HK-2 (cell line): ENCODE results near the gene TXNRD2.
"Not testable (repeated sequence)": the region's sequence is repeated elsewhere in the genome, so short reads cannot be mapped to it uniquely, and the experiment has no call there.

Experiments used
- DNase-seq: peaks from one replicate; pipeline ENCODE4 v3.0.0-alpha.2; 2018; ENCODE audit not compliant: unreplicated experiment

The TXNRD2 gene

GRCh38 chr22:19846620-19847344 lies 94.8 kb downstream of the TXNRD2 start:
- DNase-seq = no peak

DNA sequence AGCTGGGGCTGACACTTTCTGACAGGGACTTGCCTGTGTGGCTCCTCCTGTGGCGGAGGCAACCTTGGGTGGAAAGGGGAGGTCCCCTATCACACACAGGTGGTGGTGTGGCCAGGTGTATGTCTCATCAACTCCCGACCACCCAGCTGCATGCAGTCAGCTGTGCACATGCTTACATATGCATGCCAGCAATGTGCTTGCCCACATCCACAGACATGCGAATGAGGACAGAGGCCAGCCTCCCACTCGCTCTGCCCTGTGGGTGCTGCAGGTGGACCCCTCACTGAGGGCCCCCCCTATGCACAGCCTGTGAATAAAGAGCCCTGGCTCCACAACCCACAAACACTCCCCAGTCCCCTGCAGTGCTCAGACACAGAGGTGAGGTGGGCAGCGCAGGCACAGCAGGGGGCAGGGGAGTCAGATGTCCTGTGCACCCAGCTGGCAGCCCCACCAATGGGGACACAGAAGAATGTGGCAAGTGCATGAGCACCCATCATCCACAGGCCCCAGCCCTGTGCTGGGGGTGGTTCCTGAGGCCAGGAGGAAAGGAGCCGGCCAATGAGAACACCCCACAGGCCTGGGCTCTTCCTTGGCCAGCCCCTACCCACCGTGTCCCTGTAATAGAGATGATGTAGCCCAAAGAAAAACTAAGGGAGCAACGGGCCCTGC lies 96.4 kb downstream of the TXNRD2 start:
- DNase-seq = no peak

- DNase-seq = no peak
Observed at GRCh38 chr22:19844377-19845053, 97.1 kb downstream of the TXNRD2 start.

DNA sequence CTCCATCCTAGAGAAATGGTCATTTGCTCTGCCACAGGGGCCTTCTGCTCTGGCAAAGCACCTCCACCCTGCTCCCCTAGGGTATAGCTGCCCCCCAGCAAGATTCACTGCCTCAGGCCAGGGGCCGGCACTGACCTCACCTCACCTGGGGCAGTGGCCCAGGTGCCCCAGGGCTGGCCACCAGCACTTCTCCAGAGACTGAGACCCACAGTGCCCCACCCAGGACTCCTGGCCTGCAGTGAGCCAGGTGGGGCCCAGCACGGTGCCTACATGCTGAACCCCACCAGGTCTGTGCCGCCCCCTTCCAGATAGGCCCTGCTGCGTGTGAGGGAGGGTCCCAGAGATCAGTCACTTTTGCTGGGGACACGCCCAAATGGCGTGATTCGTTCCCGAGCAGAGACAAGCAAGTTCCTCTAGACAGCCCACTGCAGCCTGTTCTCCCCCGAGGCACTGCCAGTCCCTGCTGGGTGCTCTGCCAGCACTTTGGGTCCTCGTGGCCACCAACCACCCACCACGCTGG lies 97.7 kb downstream of the TXNRD2 start:
- no peak for DNase-seq

DNA sequence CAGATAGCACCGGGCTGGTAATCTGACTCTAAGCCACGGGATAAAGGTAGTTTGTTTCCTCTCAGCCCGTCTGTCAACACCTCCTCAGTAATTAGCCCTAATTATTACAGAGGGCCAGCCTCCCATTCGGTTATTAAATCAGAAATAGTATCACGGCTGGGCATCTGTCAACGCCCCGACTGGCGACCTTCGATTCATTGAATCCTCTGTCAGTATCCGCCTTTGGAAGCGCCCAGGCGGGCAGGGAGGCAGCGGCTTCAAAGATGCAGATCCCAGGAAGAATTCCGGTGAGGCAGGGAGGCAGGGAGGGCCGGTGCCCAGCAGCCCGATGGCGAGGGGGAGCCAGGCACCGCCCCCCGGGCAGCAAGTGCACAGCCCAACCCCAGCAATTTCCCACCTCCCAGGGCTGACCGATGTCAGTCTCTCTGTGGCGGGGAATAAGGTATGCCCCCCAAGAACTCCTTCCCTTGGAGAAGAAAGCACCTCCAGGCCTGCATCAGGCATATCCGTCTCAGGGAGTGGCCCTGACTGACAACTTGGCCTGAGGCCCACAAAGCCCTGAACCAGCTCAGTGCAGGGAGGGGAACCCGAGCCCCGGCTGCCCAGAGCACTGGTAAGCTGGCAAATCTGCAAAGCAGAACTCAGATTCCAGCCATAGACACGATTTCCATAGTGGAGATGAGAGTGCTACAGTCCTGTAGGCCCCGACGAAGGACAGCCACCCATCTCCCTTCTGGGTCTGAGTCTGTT lies 98.3 kb downstream of the TXNRD2 start:
- DNase-seq = no peak

GRCh38 chr22:19842393-19843106 lies 99.1 kb downstream of the TXNRD2 start:
- DNase-seq = no peak

DNA sequence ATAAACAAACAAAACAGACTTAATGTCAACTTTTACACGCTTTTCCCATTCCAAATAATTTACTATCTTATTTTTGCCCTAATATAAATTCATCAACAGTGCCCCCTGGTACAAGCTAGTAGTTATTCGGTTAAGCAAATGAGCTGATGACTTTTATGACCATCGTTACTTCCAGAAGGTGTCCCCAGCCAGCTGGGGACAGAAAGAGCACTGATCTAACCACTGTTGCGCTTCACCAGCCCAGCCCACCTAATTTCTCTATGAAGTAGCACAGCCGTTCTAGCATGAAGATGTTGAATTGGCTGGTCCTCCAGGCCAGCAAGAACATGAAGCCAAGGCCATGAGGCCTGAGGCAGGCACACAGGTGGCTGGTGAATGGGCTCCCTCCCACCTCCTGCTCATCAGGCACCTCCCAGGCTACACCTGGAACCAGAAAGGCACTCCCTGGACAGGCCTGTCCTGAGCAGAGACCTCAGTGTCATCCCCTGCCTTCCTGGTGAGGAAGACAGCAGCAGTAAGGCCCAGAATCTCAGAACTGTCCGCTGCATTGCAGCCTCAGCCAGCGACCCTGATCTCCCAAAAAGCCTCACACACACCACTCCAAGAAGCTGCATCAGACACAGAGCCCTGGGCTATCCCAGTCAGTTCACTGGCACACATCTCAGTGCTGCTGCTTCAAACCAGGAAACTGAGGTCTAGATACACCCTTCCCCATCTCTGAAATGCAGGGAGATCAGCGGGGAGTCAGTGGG lies 99.8 kb downstream of the TXNRD2 start:
- DNase-seq = no peak

DNA sequence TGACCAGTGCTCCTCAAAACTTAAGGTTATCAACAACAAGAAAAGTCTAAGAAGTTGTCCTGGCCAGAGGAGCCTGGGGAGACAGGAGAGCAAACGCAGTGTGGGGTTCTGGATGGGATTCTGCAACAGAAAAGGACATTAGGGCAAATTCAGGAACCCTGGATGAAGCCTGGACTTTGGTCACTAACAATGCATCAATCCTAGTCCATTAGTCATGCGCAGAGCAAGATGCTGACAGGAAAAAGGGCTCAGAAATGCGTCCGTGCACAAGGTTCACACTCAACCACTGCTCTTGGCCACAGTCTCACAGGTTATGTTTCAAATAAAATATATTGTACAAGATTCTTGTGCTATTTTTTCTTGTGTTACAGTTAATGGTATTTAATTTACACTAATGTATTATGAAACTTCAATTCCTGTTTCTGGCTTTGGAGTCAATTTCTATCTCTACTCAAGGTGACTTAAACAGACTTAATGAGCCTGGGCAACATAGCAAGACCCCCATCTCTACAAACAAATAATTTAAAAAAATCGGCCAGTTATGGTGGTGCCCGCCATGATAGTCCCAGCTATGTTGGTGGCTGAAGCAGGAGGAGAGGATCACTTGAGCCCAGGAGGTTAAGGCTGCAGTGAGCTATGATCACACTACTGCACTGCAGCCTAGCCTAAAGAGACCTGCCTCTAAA lies 100.5 kb downstream of the TXNRD2 start:
- DNase-seq = no peak

DNA sequence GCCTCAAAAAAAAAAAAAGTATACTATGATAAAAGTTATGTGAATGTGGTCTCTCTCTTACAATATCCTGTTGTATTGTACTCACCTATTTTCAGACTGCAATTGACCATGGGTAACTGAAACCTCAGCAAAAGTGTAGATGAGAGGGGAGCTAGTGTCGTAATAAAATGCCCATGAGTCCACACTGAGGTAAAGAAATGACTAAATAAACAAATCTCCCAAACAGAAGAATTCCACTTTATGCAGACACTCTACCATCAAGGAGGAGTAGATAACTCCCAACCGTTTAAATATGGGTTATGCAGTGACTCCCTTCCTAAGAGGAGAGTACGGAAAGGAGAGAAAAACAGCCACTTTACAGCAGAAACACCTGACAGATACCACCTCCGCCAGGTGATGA lies 101.6 kb downstream of the TXNRD2 start:
- no peak for DNase-seq

DNA sequence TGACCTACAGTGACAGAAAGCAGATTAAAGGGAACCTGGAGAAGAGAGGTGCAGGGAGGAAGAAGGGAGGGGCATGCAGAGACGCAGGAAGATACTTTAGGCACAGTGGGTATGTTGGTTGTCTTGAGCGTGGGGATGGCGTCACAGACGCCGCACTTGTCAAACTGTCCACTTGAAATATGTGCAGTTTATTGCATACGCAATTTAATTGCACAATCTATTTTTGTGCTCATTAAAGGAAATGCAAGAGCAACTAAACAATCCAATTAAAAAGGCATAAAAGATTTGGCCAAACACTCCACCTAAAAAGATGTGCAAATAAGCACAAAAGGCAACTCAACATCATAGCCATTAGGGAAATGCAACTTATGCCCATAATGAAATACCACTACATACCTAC lies 103.7 kb downstream of the TXNRD2 start:
- no peak for DNase-seq

GRCh38 chr22:19836512-19836911 lies 105.1 kb downstream of the TXNRD2 start:
- DNase-seq = no peak

DNA sequence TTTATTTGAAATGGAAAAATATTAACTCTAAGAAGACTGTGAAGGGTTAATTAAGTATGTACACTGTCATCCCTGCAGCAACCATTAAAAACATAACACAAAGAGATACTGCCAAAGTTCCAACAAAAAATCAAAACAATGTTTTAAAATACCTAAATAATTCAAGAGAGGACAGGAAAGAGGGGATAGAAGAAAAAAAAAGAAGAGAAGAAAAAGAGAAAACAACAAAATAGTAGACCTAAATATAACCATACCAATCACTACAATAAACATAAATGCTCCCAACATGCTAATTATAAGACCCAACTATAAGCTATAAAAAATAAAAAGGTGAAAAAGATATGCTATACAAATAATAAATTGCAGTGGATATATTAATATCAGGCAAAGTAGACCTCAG lies 107.0 kb downstream of the TXNRD2 start:
- no peak for DNase-seq

- not testable (repeated sequence) for DNase-seq
Observed at GRCh38 chr22:19833327-19833726, 108.3 kb downstream of the TXNRD2 start.

DNA sequence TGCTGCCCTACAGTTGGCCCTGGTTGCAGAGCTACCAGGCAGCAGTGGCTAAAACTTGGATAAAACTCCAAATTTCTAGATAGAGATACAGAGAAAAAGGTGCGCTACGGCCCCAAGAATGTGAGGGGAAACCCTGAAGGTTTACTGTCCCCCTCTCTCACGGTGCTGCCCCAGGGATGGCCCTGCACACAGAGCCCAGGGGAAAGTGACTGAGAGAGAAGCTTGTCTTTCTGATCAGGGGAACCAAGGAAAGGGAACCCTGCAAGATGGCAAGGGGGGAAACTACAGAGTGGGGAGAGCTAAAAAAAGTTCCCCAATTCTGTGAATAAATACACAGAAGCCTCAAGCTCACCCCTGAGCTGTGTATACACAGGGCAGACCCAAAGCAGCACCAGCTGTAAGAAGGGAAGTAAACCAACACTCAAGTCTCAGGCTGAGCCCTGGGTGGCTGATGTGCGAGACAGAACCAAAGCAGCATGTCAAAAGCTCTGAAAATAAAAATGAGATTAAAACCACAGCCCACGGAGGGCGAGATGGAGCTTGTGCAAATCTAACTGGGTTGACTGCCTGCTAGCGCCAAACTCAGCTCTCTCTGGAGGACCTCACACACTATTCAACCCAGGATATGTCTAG lies 109.0 kb downstream of the TXNRD2 start:
- DNase-seq = no peak

- not testable (repeated sequence) for DNase-seq
Observed at GRCh38 chr22:19831979-19832378, 109.6 kb downstream of the TXNRD2 start.

DNA sequence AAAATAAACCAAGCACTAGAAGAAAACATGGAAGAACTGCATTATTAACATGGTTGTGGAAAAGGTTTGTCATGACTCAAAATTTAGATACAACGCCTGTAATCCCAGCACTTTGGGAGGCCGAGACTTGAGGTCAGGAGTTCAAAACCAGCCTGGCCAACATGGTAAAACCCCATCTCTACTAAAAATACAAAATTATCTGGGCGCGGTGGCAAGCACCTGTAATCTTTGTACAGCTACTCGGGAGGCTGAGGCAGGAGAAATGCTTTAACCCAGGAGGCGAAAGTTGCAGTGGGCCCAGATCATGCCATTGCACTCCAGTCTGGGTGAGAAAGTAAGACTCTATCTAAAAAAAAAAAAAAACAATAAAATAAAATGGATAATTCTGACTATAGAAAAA lies 110.6 kb downstream of the TXNRD2 start:
- DNase-seq = no peak

DNA sequence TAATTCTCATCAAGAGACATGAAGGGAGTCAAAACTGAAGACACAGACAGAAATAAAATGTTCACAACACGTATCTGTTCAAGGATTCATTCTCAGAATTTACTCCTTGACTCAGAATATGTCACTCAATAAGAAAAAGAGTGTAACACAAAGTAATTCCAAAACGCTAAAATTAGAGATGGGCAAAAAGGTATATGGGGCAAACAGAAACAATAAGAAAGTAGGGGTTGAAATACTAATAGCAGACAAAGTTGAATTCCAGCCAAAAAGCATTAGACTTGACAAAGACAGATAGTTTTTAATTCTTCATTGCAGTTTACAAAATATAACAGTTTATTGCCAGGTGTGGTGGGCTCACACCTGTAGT lies 113.6 kb downstream of the TXNRD2 start:
- DNase-seq = no peak

DNA sequence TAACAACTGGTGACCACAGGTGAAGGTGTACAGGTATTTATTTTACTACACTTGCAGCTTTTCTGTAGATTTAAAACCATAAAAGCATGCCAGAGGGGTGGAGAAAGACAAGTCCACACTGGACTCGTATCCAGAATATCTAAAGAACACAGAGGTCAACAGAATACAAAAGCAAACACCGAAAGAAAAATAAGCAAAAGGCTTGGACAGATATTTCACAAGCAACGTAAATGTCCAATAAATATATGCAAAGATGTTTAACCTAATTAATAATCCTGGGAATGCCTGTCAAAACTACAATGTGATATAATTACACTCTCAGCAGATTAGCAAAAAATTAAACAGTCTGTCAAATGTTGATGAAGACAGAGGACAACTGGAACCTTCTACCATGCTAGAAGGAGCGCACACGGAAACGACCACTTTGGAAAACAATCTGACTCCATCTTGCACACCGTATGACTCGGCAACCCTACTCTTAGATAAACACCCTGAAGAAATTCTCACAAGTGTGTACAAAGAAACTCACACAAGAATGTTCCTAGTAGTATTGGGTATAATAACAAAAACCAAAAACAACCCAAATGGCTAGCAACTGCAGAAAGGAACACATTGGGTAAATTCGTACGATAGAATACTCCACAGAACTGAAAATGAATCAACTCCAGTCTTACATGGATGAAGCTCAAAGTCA lies 114.1 kb downstream of the TXNRD2 start:
- no peak for DNase-seq

GRCh38 chr22:19826619-19826950 lies 115.0 kb downstream of the TXNRD2 start:
- no peak for DNase-seq
